HG03025 (cell line): Measurements from ENCODE around the gene PHRF1.

ENCODE experiments used
- ATAC-seq: cut with Tn5 transposase; IDR thresholded peaks from one replicate; pipeline ENCODE4 v1.9.1; 2021; ENCODE audit warnings: mild to moderate bottlenecking, moderate library complexity; ENCODE audit not compliant: unreplicated experiment, low FRiP score

PHRF1 gene

DNA sequence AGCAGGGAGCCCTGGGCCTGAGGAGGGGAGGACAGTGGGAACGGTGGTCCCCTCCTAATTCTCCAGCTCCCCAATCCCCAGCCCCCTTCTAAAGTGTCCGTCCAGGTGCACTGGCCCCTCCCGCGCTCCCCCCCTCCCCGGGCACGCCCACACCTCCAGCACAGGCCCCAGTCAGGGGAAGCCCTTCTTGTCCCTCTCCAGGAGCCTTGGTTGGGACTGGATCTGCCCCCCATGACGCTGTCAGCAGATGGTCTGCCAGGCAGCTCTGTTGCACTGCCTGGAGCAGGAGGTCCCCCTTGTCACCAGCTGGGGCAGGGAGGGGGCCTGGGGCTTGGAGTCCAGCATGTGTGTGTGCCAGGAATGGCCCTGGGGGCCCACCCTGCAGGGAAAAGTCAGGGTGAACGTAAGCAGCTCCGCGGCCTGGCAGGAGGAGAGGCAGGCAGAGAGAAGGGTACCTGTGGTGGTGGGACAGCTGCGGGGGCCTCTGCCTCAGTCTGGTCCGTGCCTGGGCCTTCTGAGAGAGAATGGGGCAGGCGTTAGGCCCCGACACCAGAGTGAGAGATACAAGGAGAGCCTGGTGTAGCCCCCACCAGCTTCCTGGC, 37.9 kb downstream of the PHRF1 start:
- ATAC-seq = no peak

DNA sequence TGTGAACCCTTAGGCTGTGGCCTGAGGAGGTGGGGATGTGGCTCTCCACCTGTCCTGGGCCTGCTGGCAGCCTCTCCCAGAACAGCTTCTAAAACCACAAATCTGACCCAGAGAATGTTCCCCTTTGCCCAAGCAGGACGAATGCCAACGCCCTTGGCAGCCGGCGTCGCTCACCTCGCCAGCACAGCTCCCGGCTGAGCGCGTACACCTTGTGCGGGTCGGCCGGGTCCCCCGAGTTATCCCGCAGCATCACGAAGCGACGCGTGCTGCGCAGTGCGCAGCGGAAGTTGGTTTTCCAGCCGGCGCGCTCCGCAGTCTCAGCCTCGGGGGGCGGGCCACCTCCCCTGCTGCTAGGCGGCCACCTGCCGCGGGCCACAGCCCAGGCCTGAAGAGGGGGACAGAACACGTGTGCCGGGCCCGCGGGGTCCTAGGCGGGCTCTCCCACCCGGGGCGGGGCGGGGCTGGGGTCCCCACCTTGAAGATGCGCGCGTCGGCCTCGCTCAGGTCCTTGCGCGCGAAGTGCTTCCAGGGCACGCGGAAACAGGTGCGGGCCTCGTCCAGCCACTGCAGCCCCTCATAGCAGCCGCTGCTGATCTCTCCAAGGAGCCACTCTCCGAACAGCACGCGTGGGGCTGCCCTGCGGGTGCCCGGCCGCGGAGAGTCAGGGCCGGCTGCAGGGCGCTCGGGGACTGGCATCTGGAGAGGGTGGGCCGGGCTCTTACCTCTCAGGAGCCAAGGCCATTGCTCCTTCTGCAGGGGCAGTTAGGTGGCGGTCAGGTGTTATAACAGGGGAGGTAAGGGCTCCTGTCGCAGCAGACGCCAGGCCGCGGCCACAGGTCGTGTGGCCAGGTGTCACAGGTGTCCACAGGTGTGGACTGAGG, 38.6 kb downstream of the PHRF1 start:
- peak; percentile 4 for ATAC-seq

DNA sequence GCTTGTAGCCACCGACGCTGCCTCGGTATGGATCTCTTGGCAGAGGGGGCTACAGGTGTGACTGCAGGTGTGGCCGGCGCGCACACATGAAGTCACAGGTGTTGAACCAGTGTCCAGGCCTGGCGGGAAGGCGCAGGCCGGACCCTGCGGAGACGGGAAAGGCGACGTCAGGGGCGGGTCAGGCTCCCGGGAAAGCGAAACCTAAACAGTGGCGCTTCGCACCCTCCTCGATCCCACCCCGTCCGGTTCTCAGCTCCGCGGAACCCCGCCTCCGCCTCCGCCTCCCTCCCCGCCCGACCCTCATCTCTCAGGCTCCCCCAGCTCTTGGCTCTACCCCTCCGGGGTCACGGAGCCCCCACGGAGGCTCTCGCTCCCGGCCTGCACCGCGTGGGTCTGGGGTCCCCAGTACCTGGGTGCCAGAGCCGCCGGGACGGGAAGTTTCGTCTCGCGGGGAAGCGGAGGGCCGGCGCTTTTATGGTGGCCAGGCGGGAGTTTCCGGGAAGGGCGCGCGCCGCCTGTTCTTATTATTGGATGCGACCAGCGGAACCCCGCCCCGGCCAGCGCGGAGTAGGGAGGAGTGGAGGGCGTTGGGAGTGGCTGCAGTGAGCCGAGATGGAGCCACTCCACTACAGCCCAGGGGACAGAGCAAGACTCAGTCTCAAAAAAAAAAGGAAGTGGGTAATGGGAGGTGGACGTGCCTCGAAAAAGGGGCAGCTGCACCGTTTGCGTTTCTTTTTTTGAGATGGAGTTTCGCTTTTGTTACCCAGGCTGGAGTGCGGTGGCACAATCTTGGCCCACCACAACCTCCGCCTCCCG, 39.4 kb downstream of the PHRF1 start, which contains the start of gene IRF7:
TSS of gene IRF7 (minus strand) at position 447 of the 816 bp plus-strand sequence. CDS start 586 bp downstream, outside the sequence.
- ATAC-seq = peak; percentile 66

DNA sequence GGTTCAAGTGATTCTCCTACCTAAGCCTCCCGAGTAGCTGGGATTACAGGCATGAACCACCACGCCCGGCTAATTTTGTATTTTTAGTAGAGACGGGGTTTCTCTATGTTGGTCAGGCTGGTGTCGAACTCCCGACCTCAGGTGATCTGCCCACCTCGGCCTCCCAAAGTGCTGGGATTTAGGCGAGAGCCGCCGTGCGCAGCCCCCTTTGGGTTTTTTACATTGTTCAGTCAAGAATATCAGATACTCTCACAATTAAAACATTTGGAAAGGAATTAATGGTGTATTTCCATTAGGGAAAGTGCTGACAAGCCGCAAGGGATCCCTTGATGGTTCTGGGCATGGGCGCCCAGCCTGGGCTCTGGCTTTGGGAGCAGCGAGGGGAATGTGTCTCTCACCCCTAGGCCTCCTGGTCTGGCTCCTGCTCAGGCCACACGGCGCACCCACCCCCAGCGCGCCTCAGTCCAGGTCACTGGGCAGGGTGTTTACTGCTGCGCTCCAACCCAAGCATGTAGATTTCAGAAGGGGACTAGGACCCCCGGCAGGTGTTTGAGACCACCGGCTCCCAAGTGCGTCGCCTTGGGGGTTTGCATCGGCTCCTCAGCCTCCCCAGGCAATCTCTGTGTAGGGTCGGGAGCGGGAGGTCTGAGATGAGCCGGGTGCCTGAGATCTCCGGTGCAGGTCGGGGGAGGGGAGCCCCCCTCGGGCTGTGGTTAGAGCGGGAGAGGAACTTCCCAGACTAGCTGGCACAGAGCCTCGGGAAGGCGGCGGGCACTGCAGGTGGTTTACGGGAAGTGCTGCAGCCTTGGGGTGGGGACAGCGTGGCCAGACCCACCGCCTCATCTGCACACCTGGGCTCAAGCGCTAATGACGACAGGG, 40.3 kb downstream of the PHRF1 start:
- no peak for ATAC-seq

DNA sequence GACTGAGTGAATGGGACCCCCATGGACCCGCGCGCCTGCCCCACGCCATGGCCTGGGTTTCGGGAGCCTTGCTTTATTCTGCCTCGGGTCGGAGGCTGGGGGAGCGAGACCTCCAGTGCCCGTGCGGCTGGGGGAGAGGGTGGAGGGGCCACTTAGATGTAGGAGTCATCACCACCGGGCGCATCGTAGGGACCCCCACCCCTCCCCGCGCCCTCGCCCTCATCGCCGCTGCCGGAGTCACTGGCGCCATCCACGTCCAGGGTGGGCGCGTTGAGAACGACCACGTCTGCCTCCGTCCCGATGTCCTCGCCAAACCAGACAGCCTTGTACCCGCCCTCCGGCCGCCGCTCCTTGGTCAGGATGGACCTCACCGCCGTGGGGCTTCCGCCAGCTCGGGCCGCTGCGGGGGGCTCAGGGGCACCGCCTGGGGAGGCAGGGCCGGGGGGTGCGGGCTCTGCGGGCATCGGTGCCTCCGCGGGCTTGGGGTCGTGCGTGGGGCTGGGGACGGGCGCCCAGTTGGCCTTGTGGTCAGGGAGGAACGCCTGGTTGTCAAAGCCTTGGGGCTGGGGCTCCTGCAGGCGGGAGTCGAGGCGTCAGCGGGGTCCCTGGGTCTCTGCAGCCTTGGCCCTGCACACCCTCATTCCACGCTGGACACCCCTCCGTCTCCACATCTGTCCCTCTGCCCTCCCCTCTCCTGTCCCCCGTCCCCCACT, 41.1 kb downstream of the PHRF1 start:
- no peak for ATAC-seq

DNA sequence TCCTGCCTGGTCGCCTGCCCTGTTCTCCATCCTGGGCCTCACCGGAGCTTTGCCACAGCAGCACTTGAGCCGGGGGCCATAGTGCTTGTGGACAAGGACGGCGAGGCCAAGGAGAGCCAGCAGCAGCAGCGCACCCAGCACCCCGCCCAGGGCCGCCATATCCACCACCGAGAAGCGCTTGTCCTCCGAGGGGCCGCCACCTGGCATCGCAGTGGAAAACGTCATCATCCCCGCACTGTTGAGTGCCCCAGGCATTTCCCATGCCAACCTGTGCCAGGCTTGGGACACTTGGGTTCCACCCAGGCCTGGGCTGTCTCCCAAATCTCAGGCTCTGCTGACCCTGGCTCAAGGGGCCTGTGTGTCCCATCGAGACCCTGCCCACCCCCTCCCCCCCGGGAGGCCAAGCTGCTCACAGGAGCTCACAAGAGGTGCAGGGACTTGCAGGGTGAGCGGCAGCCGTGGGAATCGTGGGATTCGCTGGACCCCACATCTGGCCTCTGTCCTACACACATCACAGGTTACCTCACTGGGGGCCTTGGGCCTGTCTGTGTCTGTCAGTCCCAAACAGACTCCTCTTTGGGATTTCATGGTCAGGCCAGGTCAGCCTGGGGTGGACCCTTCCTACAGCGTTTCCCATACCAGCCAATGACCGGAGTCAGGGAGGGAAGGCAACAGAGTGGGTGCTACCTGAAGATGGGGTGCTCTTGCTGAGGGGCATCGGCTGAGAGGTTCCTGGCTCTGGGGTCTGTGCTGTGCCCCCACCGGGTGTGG, 41.8 kb downstream of the PHRF1 start:
- no peak for ATAC-seq

DNA sequence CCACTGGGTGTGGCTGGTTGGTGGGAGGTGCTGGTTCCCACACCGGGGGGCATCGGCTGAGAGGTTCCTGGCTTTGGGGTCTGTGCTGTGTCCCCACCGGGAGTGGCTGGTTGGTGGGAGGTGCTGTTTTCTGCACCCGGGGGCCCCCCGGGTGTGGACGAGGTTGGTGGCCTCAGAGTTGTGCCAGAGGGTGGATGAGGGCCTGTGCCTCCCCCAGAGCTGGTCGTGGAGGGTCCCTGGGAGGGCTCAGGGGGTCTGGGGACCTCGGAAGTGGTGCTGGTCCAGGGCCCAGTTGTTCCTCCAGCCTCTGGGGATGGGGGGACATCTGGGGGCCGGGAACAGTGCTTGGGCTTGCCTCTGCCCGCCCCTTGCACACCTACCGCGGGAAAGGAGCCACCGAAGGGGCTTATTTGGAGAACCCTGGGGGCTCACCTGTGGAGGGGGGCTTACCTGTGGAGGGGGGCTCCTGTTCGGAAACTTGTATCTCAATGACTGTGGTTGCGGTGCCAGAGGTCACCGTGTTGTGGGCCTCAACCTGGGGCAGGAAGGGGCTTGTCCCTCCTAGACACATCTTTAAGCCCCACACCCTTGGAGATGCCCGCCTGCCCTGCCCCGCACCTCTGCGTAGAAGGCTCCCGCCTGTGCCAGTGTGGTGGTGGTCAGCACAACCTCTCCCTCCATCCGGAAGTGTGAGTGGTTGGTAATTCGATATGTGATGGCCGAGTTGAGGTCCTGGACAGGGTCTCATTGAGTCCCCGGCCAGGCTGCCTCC, 42.8 kb downstream of the PHRF1 start:
- ATAC-seq = no peak

DNA sequence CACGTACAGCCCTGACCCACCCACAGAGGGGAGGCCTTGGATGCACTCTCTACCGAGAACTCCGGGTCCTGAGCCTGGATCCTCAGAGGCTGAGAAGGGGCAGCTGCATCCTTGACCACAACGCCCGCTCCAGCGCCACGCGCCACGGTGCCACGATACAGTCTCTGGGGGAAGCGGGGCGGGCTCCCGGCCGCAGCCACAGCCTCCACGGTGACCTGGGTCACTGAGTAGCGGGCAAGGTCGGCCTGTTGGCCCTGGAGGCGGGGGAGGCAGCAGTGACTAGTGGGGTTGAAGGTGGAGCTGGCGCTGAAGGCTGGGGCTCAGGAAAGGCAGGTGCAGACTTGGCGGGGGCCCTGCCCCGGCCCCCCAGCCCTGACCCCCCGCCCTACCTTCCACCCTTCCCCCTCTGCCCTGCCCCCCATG, 43.4 kb downstream of the PHRF1 start:
- no peak for ATAC-seq

DNA sequence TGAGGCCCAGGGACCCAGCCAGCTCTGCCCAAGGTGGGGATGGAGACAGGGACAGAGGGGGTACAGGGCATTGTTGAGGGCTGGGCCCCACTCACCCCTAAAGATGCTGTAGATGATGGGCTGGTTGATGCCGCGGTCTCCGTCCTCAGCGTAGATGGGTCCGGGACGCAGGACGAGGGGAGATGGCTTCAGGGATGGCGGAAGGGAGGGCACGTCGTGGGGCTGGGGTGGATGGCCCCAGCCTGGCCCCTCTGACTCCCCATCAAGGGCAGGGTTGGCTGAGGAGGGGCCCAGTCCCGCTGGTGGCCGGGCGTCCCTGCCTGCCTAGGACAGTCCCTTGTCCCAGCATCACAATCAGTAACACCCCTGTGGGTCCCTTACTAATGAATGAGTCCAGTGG, 43.9 kb downstream of the PHRF1 start:
- no peak for ATAC-seq

DNA sequence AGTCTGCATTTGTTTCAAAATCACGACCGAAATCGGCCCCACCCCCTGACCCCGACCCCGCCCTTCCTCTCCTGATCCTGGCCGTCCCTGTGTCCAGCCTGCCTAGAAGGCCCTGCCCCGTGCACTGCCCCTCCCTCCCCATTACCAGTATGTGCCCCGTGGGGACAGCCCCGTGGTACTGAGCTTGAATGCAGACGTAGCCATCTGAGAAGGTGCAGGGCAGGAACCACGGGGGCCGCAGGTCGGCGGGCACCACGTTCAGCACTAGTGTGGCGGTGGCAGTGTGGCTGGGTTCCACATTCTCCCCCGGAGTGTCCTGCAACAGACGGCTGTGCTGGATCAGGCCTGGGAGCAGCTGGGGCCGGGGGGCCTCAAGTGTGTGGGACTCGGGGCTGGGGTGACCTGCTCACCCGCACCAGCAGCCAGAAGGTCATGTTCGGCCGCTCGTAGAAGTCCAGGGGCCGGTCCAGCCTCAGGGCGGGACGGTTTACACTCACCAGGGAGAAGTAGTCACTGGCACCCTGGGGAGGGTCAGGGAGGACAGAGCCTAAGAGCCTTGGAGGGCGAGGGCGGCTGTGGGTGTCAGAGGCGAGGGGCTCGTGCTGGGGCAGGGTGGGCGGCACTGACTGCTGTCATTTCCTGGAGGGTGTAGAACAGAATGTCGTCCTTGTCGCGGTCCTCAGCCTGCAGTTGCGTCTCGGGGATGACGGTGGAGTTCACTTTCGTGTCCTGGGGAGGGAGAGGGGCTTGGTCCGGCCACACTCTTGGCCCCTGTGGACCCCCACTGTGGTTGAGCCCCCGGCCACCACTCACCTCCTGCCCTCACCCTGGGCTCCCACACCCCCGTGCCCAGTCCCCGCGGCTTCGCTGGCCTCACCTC, 44.9 kb downstream of the PHRF1 start:
- ATAC-seq = no peak

DNA sequence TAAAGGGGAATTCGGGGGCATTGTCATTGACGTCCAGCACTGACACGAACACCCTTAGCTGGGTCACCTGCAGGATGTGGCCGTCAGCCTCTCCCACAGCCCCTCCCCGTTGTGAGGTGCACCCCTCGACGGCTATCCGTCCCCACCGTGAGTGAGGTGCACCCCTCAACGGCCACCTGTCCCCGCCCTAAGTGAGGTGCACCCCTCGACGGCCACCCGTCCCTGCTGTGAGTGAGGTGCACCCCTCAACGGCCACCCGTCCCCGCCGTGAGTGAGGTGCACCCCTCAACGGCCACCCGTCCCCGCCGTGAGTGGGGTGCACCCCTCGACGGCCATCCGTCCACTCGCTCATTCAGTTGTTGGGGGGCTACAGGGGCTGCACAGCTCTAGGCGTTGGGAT, 45.6 kb downstream of the PHRF1 start:
- ATAC-seq = no peak

DNA sequence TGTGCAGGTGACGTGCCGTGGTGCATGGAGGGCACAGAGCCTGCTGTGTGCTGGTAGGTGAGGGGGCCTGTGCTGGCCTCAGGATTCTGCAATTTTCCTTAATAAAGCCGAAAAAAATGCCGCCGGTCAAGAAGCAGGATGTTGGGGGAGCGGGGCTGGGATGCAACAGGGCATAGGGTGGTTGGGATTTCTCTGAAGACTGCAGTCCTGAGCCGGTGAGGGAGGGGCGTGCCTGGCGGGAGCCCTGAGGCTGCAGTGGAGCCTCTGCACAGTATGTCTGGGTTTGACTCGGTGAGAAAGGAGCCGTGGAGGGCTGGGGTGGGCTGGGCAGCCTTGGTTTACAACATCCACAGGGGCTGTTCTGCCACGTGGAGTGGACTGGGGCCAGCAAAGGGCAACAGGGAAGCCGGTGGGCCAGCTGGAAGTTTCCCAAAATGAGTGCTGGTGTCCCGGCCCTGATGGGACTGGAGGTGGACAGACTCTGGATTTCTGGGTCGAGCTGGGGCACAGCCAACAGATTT, 47.1 kb downstream of the PHRF1 start:
- ATAC-seq = no peak

DNA sequence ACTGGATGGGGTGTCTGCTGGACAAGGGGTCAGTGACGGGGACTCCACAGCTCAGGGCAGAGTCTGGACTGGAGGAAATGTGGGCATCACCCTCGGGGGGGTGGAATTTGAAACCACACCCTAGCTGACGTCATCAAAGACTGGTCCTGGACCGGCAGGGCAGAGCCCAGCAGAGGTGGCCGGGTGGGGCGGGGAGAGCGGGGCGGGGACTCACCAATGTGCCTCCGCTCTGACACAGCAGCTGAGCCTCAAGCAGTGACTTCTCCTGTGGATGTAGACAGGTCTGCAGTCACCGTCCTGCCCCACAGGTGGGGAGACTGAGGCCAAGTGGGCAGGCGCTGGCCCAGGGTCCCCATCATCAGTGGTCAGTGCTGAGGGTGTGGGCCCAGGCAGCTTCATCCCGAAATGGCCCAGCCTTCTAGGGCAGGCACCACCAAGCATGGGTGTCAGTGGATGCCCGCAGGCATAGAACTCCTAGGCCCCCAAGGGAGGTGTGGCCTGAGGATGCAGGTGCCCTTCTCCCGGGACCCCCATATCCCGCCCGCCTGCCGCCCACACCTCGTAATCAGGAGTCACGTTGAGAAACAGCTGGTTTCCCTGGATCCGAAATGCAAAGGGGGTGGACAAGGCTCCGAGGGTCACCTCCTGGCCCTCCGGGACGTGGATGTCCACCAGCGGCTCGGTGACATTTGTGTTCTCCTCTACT, 47.9 kb downstream of the PHRF1 start:
- ATAC-seq = no peak

DNA sequence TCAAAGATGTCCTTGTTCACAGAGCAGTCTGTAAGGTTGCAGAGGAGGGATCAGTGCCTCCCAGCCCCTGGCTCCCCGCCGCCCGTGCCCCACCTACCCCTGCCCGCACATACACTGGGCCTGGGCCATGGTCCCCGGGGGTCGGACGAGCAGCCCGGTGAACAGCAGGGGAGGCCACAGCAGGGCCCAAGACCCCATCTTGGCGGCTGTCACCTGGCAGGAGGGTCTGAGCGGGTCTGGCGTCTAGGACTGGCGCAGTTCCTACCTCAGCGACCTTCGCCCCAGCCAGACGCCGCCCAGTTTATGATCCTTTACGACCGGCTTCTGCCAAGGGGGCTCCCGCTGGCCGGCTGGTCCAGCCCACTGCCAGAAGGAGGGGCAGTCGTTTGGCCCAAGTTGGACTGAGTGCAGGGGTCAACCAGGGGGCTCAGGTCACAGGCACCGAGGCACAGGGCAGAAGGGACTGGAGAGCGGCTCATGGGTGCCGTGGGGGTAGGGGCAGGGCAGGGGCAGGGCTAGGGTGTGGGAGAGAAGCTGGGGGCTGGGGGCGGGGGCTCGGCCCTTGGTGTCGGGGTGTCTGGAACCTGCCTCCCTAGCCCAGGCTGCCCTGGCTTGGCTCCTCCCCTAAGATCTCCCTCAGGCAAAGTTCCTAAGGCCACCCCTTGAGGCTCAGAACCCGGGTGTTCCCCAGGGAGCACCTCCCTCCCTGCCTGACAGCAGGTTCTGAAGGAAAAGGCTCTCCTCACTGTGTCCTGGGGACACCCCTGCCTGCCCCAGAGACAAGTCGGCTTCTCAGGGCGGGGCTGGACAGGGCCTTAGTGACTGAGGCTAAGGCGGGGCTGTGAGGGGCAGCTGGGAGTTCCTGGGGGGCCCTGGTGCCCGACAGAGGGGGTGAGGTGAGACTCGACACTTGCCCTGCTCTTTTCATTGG, 48.7 kb downstream of the PHRF1 start, which contains the start of gene CDHR5:
TSS of gene CDHR5 (minus strand) at position 251 of the 931 bp plus-strand sequence. CDS start at position 198, 53 bp downstream.
- no peak for ATAC-seq
